Psoas muscle (tissue), 8 donors: ENCODE data around the gene SEC16A. TPM values are rescaled to one million over a fixed set of nuclear protein-coding genes. Genes with fewer than 3 reads are reported as not detected.

ENCODE experiments used
- ATAC-seq, 4 donors: fragments of 200-7000 bp; cut with Tn5 transposase; one replicate each; pipeline ENCODE4 v1.9.1; 2020; ENCODE audit warnings: moderate library complexity in 3 of 4, mild to moderate bottlenecking in 2 of 4
- DNase-seq, 2 donors: peaks; one replicate each; pipeline ENCODE4 v3.0.0-alpha.2; 2020
- H3K27ac ChIP-seq: fragments of 200-600 bp; one replicate; pipeline ENCODE4 v1.8.0; 2022
- H3K27me3 ChIP-seq, 3 donors: fragments of 200-600 bp in 1 of 3; one replicate each; pipeline versions ENCODE4 v1.6.1 to v1.8.0; 2013 to 2022; ENCODE audit warnings: low read length in 2 of 3, mild to moderate bottlenecking in 2 of 3, moderate library complexity in 1 of 3; ENCODE audit not compliant: insufficient read depth in 3 of 3
- H3K36me3 ChIP-seq, 2 donors: fragments of 200-600 bp in 1 of 2; one replicate each; pipeline versions ENCODE4 v1.6.1 to v1.8.0; 2013 to 2022; ENCODE audit warnings: low read depth in 1 of 2, mild to moderate bottlenecking in 1 of 2, moderate library complexity in 1 of 2; ENCODE audit not compliant: insufficient read depth in 1 of 2
- H3K4me1 ChIP-seq: fragments of 200-600 bp; one replicate; pipeline ENCODE4 v1.8.0; 2022
- H3K4me3 ChIP-seq: fragments of 200-600 bp; one replicate; pipeline ENCODE4 v1.8.0; 2022; ENCODE audit warnings: mild to moderate bottlenecking
- H3K9me3 ChIP-seq: fragments of 200-600 bp; one replicate; pipeline ENCODE4 v1.8.0; 2022
- WGBS, 3 donors: extraction: QIAGEN DNeasy Blood & Tissue Kit; methylation state at CpG; one replicate each; pipeline versions ENCODE4 v1.1.6 to v1.1.7; 2013; 5-methylcytosine and 5-hydroxymethylcytosine counted together
- intact Hi-C, 2 donors: fragments of 100-400 bp; cut with DNase I; formaldehyde crosslinking; loops; one replicate each; pipeline versions ENCODE4 v1.11.0 to v1.14.2; 2022
- polyA plus RNA-seq, 3 donors: library from polyadenylated mRNA; stranded (reverse); fragments of 200-250 nt; gene quantifications; one replicate each; pipeline ENCODE4 v1.2.3, GENCODE V29; 2013
- total RNA-seq, 4 donors: library from RNA; stranded (reverse); fragmentation: NEBNext Ultra II Directional in 2 of 4; extraction: Animal tissue kit (Norgen Biotek cat#: 25700) in 2 of 4; gene quantifications; one replicate each; pipeline versions ENCODE4 v1.2.1 to v1.2.4, GENCODE V29; 2021 to 2023
- TF ChIP-seq, protein P1 (sequence below): fragments of 200-600 bp; IDR thresholded peaks from one replicate; pipeline ENCODE4 v1.8.0; 2022; ENCODE audit warnings: antibody characterized with exemption
- donor health status: healthy with polysubstance abuse.
- donor health status: DM: no; HTN: no; CAD: no; lungs with moderate emphysema.
- donor health status: Bipolar disorder and iron deficiency.
- donor health status: healthy.
- donor health status: DM: yes; HTN: yes; CAD: no.
- donor health status: DM: no; HTN: no; CAD: no.
- donor health status: DM: no; HTN: no; CAD: no.
- donor health status: DM: yes; HTN: yes; CAD: no.

Gene SEC16A
- total and polyA plus RNA-seq, 7 donors: 22.3 to 40.0 (median 31.5) TPM

GRCh38 chr9:136418182-136419091, 64.4 kb downstream of the SEC16A start:
- TF ChIP-seq, protein P1, sequence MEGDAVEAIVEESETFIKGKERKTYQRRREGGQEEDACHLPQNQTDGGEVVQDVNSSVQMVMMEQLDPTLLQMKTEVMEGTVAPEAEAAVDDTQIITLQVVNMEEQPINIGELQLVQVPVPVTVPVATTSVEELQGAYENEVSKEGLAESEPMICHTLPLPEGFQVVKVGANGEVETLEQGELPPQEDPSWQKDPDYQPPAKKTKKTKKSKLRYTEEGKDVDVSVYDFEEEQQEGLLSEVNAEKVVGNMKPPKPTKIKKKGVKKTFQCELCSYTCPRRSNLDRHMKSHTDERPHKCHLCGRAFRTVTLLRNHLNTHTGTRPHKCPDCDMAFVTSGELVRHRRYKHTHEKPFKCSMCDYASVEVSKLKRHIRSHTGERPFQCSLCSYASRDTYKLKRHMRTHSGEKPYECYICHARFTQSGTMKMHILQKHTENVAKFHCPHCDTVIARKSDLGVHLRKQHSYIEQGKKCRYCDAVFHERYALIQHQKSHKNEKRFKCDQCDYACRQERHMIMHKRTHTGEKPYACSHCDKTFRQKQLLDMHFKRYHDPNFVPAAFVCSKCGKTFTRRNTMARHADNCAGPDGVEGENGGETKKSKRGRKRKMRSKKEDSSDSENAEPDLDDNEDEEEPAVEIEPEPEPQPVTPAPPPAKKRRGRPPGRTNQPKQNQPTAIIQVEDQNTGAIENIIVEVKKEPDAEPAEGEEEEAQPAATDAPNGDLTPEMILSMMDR: no peak
- peaks cover 6 to 100% of the 10 kb centered on the region in 2 donors for H3K36me3 ChIP-seq

DNA sequence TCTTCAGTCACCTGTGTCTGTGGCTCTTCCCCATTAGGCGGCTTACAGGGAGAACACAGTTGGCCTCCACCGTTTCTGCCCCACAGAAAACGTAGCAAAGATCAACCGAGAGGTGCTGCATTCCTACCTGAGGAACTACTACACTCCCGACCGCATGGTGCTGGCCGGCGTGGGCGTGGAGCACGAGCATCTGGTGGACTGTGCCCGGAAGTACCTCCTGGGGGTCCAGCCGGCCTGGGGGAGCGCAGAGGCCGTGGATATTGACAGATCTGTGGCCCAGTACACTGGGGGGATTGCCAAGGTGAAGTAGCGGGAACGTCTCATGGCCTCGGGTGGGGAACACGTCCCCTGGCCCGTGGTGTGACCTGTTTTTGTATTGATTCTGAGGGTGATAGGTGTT, 65.9 kb downstream of the SEC16A start:
- peak in 1 of 2 donors; percentile 40 for DNase-seq
- intact Hi-C loops: no loop called here
- H3K4me3 ChIP-seq: no peak overlapping the region
- H3K9me3 ChIP-seq: no peaks in the 10 kb centered on the region
- H3K4me1 ChIP-seq: peaks cover 8% of the 10 kb centered on the region
- no peak overlapping the region for H3K27ac ChIP-seq
- TF ChIP-seq, protein P1: no peak
- peaks cover 6 to 100% of the 10 kb centered on the region in 2 donors for H3K36me3 ChIP-seq
- no peaks in the 10 kb centered on the region for H3K27me3 ChIP-seq
- WGBS, 3 donors: 90 to 94% (median 91%) methylated on average over 19 of the region's 19 CpGs
- no peak for ATAC-seq

More at GRCh38 chr9:136418182-136419091, 64.4 kb downstream of the SEC16A start:
- Histone ChIP-seq H3K4me1 (no peaks in the 10 kb centered on the region), H3K27ac (no peak overlapping the region), H3K27me3 (no peaks in the 10 kb centered on the region), H3K4me3 (no peak overlapping the region), H3K9me3 (no peaks in the 10 kb centered on the region)
- WGBS, 3 donors: 88 to 92% (median 90%) methylated on average over 48 of the region's 48 CpGs
- peak in 1 of 2 donors; percentile 47 for DNase-seq
- intact Hi-C loops: loop anchor here in 1 of 2 donors (1.0 kb wide), 1 partner anchor 30 kb away; no protein-coding TSS in a partner anchor
- peak in 3 of 4 donors; percentile 7 to 14 (median 12) for ATAC-seq

DNA sequence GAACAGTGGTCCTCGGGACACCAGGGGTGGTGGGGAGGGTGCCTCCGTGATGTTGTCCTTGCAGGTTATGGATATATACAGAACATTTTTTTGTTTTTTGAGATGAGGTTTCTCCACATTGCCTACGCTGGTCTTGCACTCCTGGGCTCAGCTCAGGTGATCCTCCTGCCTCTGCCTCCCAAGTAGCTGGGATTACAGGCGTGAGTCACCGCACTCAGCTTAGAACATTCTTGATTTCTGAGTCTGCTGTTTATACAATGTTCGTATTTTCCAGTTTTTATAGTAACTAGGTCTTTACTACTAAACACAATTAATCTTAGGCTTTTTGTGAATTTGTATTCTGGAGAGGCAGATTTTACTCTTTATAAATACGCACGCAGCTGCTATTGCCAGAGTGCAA, 66.4 kb downstream of the SEC16A start:
- intact Hi-C loops: no loop called here
- Histone ChIP-seq H3K9me3 (no peaks in the 10 kb centered on the region), H3K4me3 (no peak overlapping the region), H3K4me1 (peaks cover 12% of the 10 kb centered on the region), H3K27ac (no peak overlapping the region), H3K36me3 (peaks cover 6 to 99% of the 10 kb centered on the region in 2 donors), H3K27me3 (no peaks in the 10 kb centered on the region)
- DNase-seq (no peak), ATAC-seq (no peak)
- 94 to 98% (median 98%) methylated on average over 8 of the region's 8 CpGs for WGBS, 3 donors
- TF ChIP-seq, protein P1: no peak

DNA sequence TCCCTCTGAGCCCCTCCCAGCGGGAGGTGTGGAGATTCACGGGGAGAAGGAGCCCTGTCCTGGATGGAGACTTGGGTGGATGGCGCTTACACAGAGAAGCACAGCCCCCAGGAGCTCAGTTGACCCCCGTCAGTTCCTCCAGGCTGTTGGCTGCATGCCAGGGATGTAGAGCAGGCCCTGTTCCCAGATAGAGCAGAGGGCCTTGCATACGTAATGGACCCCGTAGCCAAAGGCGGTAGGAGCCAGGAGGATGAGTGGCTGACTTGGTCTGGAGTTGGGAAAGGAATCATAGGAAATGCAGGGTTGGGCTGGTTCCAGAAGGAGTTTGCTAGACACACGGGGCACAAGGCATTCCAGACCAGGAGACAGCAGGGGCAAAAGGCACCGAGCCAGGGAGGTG, 69.9 kb downstream of the SEC16A start:
- TF ChIP-seq, protein P1: no peak
- no peak for ATAC-seq
- Histone ChIP-seq H3K36me3 (peaks cover 4 to 66% of the 10 kb centered on the region in 2 donors), H3K27me3 (no peaks in the 10 kb centered on the region), H3K4me1 (peaks cover 25% of the 10 kb centered on the region), H3K9me3 (no peaks in the 10 kb centered on the region), H3K4me3 (no peak overlapping the region), H3K27ac (no peak overlapping the region)
- intact Hi-C loops: loop anchor here (5.0 kb wide), 2 partner anchors 59 to 64 kb away; no protein-coding TSS in a partner anchor
- WGBS, 3 donors: 57 to 76% (median 64%) methylated on average over 9 of the region's 9 CpGs
- peak in 1 of 2 donors; percentile 49 for DNase-seq
